Measurements from ENCODE around the gene ATM. TPM values are rescaled to one million over a fixed set of nuclear protein-coding genes. Genes with fewer than 3 reads are reported as not detected.

Gene ATM
- total RNA-seq, 1 donor from 2014 or later: 51.2 TPM

GRCh38 chr11:108213784-108214183 lies 9.1 kb upstream of the ATM start:
- peaks cover 20% of the 10 kb centered on the region for H3K36me3 Mint-ChIP-seq (ENCODE audit: low read depth, unreplicated experiment)
- no peak overlapping the region for H3K4me3 Mint-ChIP-seq (ENCODE audit: unreplicated experiment)
- Histone ChIP-seq H3K4me3 (ENCODE audit: insufficient read depth, low read depth, low read length) (no peak overlapping the region), H4K20me1 (ENCODE audit: insufficient read depth, low read length) (peaks cover 13% of the 10 kb centered on the region), H3K27ac (ENCODE audit: low read depth, low read length) (no peak overlapping the region), H3K27me3 (ENCODE audit: insufficient read depth, low read length) (no peaks in the 10 kb centered on the region), H3K4me1 (ENCODE audit: insufficient read depth, low read length) (no peaks in the 10 kb centered on the region), H3K36me3 (ENCODE audit: insufficient read depth, low read length) (no peaks in the 10 kb centered on the region), H3K4me2 (ENCODE audit: low read length) (no peak overlapping the region), H3K9me3 (ENCODE audit: insufficient read depth, low read depth, low read length) (no peaks in the 10 kb centered on the region), H3K79me2 (ENCODE audit: insufficient read depth, low read length) (peaks cover 84% of the 10 kb centered on the region), H3K9ac (ENCODE audit: low read length) (no peak overlapping the region), H2AFZ (ENCODE audit: low read depth, low read length) (no peak overlapping the region)
- peaks cover 7% of the 10 kb centered on the region for H3K9me3 Mint-ChIP-seq (ENCODE audit: unreplicated experiment)
- no peak for FAIRE-seq
- DNase-seq (ENCODE audit: low read depth): no peak
- no peaks in the 10 kb centered on the region for H3K27me3 Mint-ChIP-seq (ENCODE audit: low read depth, unreplicated experiment)
- no peak overlapping the region for H3K27ac Mint-ChIP-seq (ENCODE audit: unreplicated experiment)
- TF ChIP-seq EZH2 (IDR thresholded peaks at IDR 0.05; ENCODE audit: insufficient read depth, low read length): no peak
- no peak for TF ChIP-seq CTCF (IDR thresholded peaks at IDR 0.05; ENCODE audit: insufficient read depth, low read depth, low read length)
- H3K4me1 Mint-ChIP-seq (ENCODE audit: low read depth, unreplicated experiment): peaks cover 4% of the 10 kb centered on the region

GRCh38 chr11:108216988-108217387 lies 5.9 kb upstream of the ATM start:
- H3K27ac ChIP-seq (ENCODE audit: low read depth, low read length): no peak overlapping the region
- Mint-ChIP-seq H3K27me3 (ENCODE audit: low read depth, unreplicated experiment) (no peaks in the 10 kb centered on the region), H3K36me3 (ENCODE audit: low read depth, unreplicated experiment) (peaks cover 7% of the 10 kb centered on the region), H3K4me3 (ENCODE audit: unreplicated experiment) (no peak overlapping the region), H3K27ac (ENCODE audit: unreplicated experiment) (no peak overlapping the region), H3K4me1 (ENCODE audit: low read depth, unreplicated experiment) (peaks cover 11% of the 10 kb centered on the region), H3K9me3 (ENCODE audit: unreplicated experiment) (peaks cover 1% of the 10 kb centered on the region)
- TF ChIP-seq CTCF (IDR thresholded peaks at IDR 0.05; ENCODE audit: insufficient read depth, low read depth, low read length) (no peak), EZH2 (IDR thresholded peaks at IDR 0.05; ENCODE audit: insufficient read depth, low read length) (no peak)
- H3K4me3 ChIP-seq (ENCODE audit: insufficient read depth, low read depth, low read length): no peak overlapping the region
- no peak for DNase-seq (ENCODE audit: low read depth)
- H3K4me1 ChIP-seq (ENCODE audit: insufficient read depth, low read length): peaks cover 7% of the 10 kb centered on the region
- no peaks in the 10 kb centered on the region for H3K9me3 ChIP-seq (ENCODE audit: insufficient read depth, low read depth, low read length)
- FAIRE-seq: no peak
- H3K9ac ChIP-seq (ENCODE audit: low read length): no peak overlapping the region
- H3K4me2 ChIP-seq (ENCODE audit: low read length): no peak overlapping the region
- peaks cover 17% of the 10 kb centered on the region for H4K20me1 ChIP-seq (ENCODE audit: insufficient read depth, low read length)
- H3K36me3 ChIP-seq (ENCODE audit: insufficient read depth, low read length): no peaks in the 10 kb centered on the region
- H3K79me2 ChIP-seq (ENCODE audit: insufficient read depth, low read length): peaks cover 90% of the 10 kb centered on the region
- no peaks in the 10 kb centered on the region for H3K27me3 ChIP-seq (ENCODE audit: insufficient read depth, low read length)
- no peak overlapping the region for H2AFZ ChIP-seq (ENCODE audit: low read depth, low read length)

- no peak overlapping the region for H3K9ac ChIP-seq (ENCODE audit: low read length)
- Mint-ChIP-seq H3K4me1 (ENCODE audit: low read depth, unreplicated experiment) (peaks cover 11% of the 10 kb centered on the region), H3K27me3 (ENCODE audit: low read depth, unreplicated experiment) (no peaks in the 10 kb centered on the region), H3K4me3 (ENCODE audit: unreplicated experiment) (no peak overlapping the region), H3K27ac (ENCODE audit: unreplicated experiment) (no peak overlapping the region), H3K9me3 (ENCODE audit: unreplicated experiment) (peaks cover 1% of the 10 kb centered on the region), H3K36me3 (ENCODE audit: low read depth, unreplicated experiment) (peaks cover 3% of the 10 kb centered on the region)
- TF ChIP-seq EZH2 (IDR thresholded peaks at IDR 0.05; ENCODE audit: insufficient read depth, low read length) (no peak), CTCF (IDR thresholded peaks at IDR 0.05; ENCODE audit: insufficient read depth, low read depth, low read length) (no peak)
- H3K4me3 ChIP-seq (ENCODE audit: insufficient read depth, low read depth, low read length): no peak overlapping the region
- H3K27me3 ChIP-seq (ENCODE audit: insufficient read depth, low read length): no peaks in the 10 kb centered on the region
- DNase-seq (ENCODE audit: low read depth): no peak
- H3K79me2 ChIP-seq (ENCODE audit: insufficient read depth, low read length): peaks cover 88% of the 10 kb centered on the region
- FAIRE-seq: no peak
- no peak overlapping the region for H3K4me2 ChIP-seq (ENCODE audit: low read length)
- H4K20me1 ChIP-seq (ENCODE audit: insufficient read depth, low read length): peaks cover 13% of the 10 kb centered on the region
- no peak overlapping the region for H2AFZ ChIP-seq (ENCODE audit: low read depth, low read length)
- no peaks in the 10 kb centered on the region for H3K9me3 ChIP-seq (ENCODE audit: insufficient read depth, low read depth, low read length)
- no peaks in the 10 kb centered on the region for H3K36me3 ChIP-seq (ENCODE audit: insufficient read depth, low read length)
- H3K4me1 ChIP-seq (ENCODE audit: insufficient read depth, low read length): peaks cover 7% of the 10 kb centered on the region
- H3K27ac ChIP-seq (ENCODE audit: low read depth, low read length): no peak overlapping the region
Measured at GRCh38 chr11:108218455-108218854, 4.4 kb upstream of the ATM start.
